ENCODE measurements around the gene DNAJB11. TPM values are rescaled to one million over a fixed set of nuclear protein-coding genes. Genes with fewer than 3 reads are reported as not detected.

The DNAJB11 gene
- total RNA-seq = 44.4 and 53.1 TPM in 2 replicates

DNA sequence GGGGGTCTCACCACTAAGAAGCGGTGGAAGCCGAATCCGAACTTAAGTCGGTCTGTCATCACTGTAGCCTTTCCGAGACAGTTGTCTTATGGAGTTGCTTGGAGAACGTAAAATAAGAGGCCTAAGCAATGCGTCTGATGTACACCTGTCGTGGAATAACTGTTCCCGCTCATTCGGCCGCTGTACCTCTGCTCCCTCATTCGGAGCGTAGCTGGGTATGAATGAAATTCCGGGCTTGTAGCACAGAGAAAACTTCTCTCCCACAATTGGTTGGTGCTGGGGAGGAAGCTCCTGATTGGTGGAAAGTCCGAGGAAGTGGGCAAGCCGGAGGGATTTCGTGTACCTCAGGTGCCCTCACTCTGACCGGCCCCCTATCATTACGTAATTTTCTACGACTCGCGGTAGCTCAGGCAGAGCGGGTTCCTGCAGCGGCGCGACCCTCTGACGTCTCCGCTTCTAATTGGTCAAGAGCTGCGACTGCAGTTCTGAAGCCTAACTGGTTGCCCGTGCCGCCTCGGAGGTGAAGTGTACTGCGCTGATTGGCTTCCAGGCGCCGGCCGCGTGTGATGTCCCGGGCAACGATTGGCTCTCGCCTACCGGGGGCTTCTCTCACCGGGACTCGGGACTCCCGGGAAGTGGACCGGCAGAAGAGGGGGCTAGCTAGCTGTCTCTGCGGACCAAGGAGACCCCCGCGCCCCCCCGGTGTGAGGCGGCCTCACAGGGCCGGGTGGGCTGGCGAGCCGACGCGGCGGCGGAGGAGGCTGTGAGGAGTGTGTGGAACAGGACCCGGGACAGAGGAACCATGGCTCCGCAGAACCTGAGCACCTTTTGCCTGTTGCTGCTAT is at the start of gene DNAJB11:
Gene DNAJB11, plus strand, starts transcription at position 625 of the 845 bp plus-strand sequence. Its CDS starts 178 bp downstream, at position 803.

DNA sequence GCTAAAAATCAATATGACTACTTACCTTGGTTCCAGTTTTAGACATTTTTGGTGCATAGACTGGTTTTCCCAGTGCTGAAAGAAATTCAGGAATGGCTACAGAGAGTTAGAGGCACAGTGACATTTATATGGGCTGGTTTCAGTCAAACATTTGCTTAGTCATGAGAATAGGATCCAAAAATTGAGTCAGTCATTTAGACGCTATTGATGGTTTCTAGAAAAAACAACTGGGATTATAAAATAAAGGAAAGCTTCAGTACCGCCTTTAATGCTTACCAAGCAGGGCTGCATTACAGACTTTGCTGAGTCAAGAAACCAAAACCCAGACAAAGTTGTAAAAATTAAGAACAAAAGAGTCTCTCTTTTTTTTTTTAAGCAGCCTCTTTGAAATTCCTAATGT is 26.2 kb upstream of the DNAJB11 start, which contains the start of gene CRYGS:
Gene CRYGS, minus strand, starts transcription at position 100 of the 400 bp plus-strand sequence. Its CDS starts 54 bp downstream, at position 46.

DNA sequence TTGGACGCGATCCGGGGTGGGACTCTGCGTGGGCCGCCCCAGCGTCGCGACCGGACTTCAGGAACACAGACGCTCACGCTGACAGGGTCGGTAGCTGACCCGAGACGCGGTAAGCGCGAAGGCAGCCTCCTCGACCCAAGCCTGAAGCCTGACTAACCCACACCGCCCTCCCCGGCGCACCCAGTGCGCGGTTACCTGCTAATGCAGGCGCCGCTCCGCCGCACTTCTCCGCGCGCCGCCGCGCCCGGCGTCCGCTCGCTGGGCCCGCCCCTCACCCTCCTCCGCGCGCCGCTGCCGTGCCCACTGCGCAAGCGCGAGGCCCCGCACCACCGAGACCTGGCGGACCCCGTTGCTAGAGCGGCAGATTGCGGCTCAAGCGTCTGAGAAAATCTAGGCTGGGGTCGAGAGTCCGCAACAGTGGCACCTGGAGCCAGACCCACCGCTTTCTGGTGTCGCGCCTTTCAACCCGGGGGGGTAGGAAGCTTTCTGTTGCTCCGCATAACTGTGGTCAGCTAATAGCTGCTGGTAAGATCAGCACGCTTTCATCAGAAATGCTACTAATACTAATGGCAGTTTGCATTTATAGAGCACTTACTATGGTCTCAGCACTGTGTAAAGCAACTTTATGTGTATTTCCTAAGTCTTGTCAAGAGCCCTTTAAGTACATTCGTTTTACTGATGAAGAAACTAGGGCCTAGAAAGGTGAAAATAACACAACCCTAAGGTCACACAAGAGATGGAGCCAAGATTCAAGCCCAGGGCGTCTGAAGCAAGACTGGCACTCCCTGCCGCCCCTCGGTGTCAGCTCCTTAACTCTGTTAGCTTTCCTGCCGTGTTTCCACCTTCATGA is 3.2 kb upstream of the DNAJB11 start, which contains the start of gene TBCCD1:
Gene TBCCD1, minus strand, starts transcription at position 268 of the 850 bp plus-strand sequence. CDS start 3,010 bp downstream, outside the sequence.

DNA sequence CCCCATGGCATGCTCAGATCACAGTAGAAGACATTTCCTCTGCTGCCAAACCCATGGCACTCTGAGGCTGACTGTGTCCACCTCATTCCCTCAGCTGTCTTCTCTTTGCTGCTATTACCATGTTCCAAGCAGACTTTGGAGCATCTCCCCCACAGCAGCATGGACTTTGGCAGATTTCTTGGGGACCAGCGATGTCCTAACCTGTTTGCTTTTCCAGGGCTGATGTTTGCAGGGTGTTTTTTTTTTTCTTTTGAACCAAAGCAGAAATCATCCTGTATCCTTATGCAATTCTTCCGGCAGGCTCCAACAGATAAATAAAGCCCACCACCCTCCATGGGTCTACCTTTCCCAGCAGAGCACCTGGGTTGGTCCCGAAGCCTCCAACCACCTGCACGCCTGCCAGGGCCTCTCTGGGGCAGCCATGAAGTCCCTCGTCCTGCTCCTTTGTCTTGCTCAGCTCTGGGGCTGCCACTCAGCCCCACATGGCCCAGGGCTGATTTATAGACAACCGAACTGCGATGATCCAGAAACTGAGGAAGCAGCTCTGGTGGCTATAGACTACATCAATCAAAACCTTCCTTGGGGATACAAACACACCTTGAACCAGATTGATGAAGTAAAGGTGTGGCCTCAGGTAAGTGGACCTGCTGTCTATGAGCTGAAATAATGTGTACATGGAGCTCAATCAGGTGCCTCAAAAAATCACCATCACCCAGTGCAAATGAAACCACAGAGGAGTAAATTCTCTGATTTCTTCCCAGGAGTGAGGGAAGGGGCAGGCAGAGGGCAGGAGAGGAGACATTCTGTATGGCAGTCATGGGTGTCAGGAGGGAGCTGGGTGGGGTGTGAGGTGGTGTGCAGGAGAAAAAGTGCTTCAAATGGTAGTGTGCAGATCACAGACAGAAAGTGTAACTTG is 42.5 kb downstream of the DNAJB11 start, which contains the start of gene AHSG:
Gene AHSG, plus strand, starts transcription at position 340 of the 916 bp plus-strand sequence. Its CDS starts 82 bp downstream, at position 422.

Other genes starting within 250 kb of the DNAJB11 start
- 0.50 TPM in 1 of 2 replicates, not detected in the other for gene DGKG, start 208.5 kb upstream of the DNAJB11 start, total RNA-seq
- gene CRYGS, start 26.3 kb upstream of the DNAJB11 start, total RNA-seq = 0.34 and 0.59 TPM in 2 replicates
- gene TBCCD1, start 3.4 kb upstream of the DNAJB11 start, total RNA-seq = 11.0 and 11.3 TPM in 2 replicates
- not detected in 2 replicates for gene AHSG, start 42.3 kb downstream of the DNAJB11 start, total RNA-seq
- not detected in 2 replicates for gene FETUB, start 69.7 kb downstream of the DNAJB11 start, total RNA-seq
- not detected in 2 replicates for gene HRG, start 95.3 kb downstream of the DNAJB11 start, total RNA-seq
- not detected in 2 replicates for gene KNG1, start 146.6 kb downstream of the DNAJB11 start, total RNA-seq
- gene EIF4A2, start 212.9 kb downstream of the DNAJB11 start, total RNA-seq = 210 and 239 TPM in 2 replicates
- gene RFC4, start 235.8 kb downstream of the DNAJB11 start, total RNA-seq = 55.0 and 59.2 TPM in 2 replicates